HFFc6 (cell line): ENCODE data around the gene CRISPLD2. TPM values are rescaled to one million over a fixed set of nuclear protein-coding genes. Genes with fewer than 3 reads are reported as not detected.
A peak's percentile ranks its signal among the peaks of the same experiment; 100 is the strongest.

Source experiments
- DNase-seq: peaks from one replicate; pipeline ENCODE4 v3.0.0-alpha.2; 2018
- H3K27ac Mint-ChIP-seq: 2 replicates; pipeline ENCODE4 v1.8.0; 2020; ENCODE audit warnings: mild to moderate bottlenecking, mixed read lengths
- H3K27me3 Mint-ChIP-seq: 2 replicates; pipeline ENCODE4 v1.8.0; 2021; ENCODE audit warnings: mild to moderate bottlenecking, moderate library complexity, mixed read lengths; ENCODE audit not compliant: insufficient read depth
- H3K36me3 Mint-ChIP-seq: 2 replicates; pipeline ENCODE4 v1.8.0; 2021; ENCODE audit warnings: low read depth, mixed read lengths
- H3K4me1 Mint-ChIP-seq: 2 replicates; pipeline ENCODE4 v1.8.0; 2020; ENCODE audit warnings: low read depth, mixed read lengths
- H3K4me3 Mint-ChIP-seq: 2 replicates; pipeline ENCODE4 v1.8.0; 2020; ENCODE audit warnings: mild to moderate bottlenecking, moderate library complexity, mixed read lengths
- H3K9me3 Mint-ChIP-seq: 2 replicates; pipeline ENCODE4 v1.8.0; 2020; ENCODE audit warnings: mild to moderate bottlenecking, mixed read lengths
- total RNA-seq, 6 experiments: library from RNA; stranded (reverse); fragmentation: NEBNext Ultra II Directional; extraction: Animal tissue kit (Norgen Biotek cat#: 25700); gene quantifications; 2 replicates in 1 of 6; 3 replicates in 5 of 6; pipeline ENCODE4 v1.2.3, GENCODE V29; 2021
- TF ChIP-seq, protein P1 (sequence below): fragments of 200-600 bp; sonication (generic); IDR thresholded peaks from 2 replicates; pipeline ENCODE4 v1.5.0; 2021; ENCODE audit warnings: antibody characterized with exemption, mild to moderate bottlenecking

CRISPLD2 gene
- total RNA-seq, 6 experiments from 2014 or later = 12.2 to 15.5 (median 13.6) TPM

- H3K36me3 Mint-ChIP-seq = peaks cover 23% of the 10 kb centered on the region
- TF ChIP-seq, protein P1, sequence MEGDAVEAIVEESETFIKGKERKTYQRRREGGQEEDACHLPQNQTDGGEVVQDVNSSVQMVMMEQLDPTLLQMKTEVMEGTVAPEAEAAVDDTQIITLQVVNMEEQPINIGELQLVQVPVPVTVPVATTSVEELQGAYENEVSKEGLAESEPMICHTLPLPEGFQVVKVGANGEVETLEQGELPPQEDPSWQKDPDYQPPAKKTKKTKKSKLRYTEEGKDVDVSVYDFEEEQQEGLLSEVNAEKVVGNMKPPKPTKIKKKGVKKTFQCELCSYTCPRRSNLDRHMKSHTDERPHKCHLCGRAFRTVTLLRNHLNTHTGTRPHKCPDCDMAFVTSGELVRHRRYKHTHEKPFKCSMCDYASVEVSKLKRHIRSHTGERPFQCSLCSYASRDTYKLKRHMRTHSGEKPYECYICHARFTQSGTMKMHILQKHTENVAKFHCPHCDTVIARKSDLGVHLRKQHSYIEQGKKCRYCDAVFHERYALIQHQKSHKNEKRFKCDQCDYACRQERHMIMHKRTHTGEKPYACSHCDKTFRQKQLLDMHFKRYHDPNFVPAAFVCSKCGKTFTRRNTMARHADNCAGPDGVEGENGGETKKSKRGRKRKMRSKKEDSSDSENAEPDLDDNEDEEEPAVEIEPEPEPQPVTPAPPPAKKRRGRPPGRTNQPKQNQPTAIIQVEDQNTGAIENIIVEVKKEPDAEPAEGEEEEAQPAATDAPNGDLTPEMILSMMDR = no peak
- no peak overlapping the region; the same call in 1 of the 2 replicates for H3K4me3 Mint-ChIP-seq
- peaks cover 47% of the 10 kb centered on the region for H3K4me1 Mint-ChIP-seq
- H3K27me3 Mint-ChIP-seq = no peaks in the 10 kb centered on the region; the same call in none of the 2 replicates
- H3K27ac Mint-ChIP-seq = peak overlapping the region; percentile 45
- H3K9me3 Mint-ChIP-seq = no peaks in the 10 kb centered on the region; the same call in 1 of the 2 replicates
- no peak for DNase-seq
Observed at GRCh38 chr16:84879569-84880487, 60.0 kb downstream of the CRISPLD2 start.

DNA sequence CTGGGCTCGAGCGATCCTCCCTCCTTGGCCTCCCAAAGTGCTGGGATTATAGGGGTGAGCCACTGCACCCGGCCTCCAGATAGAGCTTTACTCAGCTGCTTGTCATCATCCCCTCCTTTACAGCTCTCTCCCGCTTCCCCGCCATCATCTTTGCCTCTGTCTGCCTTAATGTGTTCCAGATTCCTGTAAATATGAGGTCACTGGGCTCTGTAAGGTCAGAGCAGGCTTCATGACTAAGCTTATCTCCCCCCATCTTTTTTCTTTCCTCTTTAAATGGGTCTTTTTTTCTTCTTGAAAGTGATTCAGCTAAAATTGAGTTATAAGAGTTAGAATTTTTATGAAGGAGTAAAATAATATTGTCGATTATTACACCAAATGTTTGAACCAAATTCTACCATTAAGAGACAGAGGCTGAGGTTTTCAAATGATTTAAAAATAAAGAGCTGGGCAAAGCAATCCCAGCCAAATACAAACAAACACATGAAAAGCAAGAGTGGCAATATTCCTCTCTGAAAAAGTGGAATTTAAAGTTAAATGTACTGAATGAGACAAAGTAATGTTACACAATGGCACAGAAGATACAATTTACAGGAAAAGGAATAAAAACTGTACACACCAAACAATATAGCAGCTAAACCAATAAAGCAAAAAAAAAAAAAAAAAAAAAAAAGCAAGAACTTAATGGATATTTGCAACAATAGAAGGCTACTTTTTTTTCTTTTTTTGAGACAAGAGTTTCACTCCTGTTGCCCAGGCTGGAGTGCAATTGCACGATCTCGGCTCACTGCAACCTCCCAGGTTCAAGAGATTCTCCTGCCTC is 62.1 kb downstream of the CRISPLD2 start:
- Mint-ChIP-seq H3K27ac (peak overlapping the region; percentile 95), H3K9me3 (no peaks in the 10 kb centered on the region; the same call in 1 of the 2 replicates), H3K4me1 (peaks cover 51% of the 10 kb centered on the region), H3K4me3 (peak overlapping the region; percentile 42), H3K36me3 (peaks cover 23% of the 10 kb centered on the region), H3K27me3 (no peaks in the 10 kb centered on the region; the same call in none of the 2 replicates)
- DNase-seq = peak; percentile 93
- TF ChIP-seq, protein P1 = no peak

GRCh38 chr16:84883301-84883700 is 63.5 kb downstream of the CRISPLD2 start:
- no peak overlapping the region for H3K4me3 Mint-ChIP-seq
- TF ChIP-seq, protein P1 = no peak
- peaks cover 53% of the 10 kb centered on the region for H3K4me1 Mint-ChIP-seq
- no peaks in the 10 kb centered on the region; the same call in none of the 2 replicates for H3K27me3 Mint-ChIP-seq
- peak overlapping the region; percentile 57 for H3K27ac Mint-ChIP-seq
- no peaks in the 10 kb centered on the region; the same call in 1 of the 2 replicates for H3K9me3 Mint-ChIP-seq
- H3K36me3 Mint-ChIP-seq = peaks cover 23% of the 10 kb centered on the region
- no peak for DNase-seq

DNA sequence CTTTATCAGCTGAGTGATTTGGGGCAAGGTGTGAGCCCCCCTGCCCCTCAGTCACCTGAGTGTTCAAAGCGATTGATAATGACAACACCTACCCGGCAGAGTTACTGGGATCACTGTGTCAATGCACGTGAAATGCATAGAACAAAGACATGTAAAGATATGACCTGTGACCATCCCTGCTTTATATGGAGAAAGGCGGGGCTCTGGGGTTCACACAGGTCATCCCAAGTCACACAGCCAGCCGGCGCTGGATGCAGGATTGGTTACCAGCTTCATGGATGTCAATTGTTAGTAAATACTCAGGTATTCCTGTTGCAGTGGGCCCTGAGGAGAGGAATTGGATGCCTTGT is 64.4 kb downstream of the CRISPLD2 start:
- peaks cover 23% of the 10 kb centered on the region for H3K36me3 Mint-ChIP-seq
- no peak for DNase-seq
- H3K9me3 Mint-ChIP-seq = peaks cover 4% of the 10 kb centered on the region
- no peak overlapping the region for H3K4me3 Mint-ChIP-seq
- H3K27ac Mint-ChIP-seq = no peak overlapping the region; the same call in 1 of the 2 replicates
- H3K4me1 Mint-ChIP-seq = peaks cover 62% of the 10 kb centered on the region
- no peaks in the 10 kb centered on the region; the same call in none of the 2 replicates for H3K27me3 Mint-ChIP-seq
- TF ChIP-seq, protein P1 = no peak

DNA sequence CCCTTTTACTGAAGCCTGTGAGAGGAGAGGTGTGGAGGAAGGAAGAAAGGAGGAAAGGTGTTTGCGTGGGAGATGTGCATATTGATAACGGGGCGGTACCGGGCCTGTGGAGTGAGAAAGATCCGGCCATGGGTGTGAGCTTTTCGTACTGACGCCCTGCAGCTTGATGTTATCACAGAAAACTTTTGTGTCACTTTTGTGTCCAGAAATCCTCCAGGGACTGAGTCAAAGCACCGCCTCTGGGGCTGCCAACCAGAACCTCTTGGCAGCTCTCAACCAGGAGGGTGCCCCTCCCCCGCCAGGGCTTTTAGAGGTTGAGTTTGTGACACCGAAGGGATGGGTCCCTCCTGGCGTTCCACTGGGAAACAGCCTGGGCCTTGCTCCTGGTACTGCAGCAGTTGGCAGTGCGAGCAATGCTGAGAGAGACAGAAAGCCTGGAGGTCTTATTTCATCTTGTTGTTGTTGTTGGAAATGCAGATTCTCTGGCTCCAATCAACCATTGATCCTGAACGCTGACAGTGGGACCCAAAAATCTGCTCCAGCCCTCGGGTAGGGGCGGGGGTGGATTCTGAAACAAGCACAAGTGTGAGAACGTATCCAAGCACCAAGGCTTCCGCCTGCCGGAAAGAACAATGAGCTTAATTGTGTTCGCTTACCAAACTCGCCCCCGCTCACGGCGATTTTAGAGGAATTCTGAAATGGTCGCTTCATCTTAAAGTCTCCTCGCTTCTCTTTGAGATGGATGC is 65.0 kb downstream of the CRISPLD2 start:
- TF ChIP-seq, protein P1 = no peak
- Mint-ChIP-seq H3K27me3 (peaks cover 2% of the 10 kb centered on the region; the same call in 1 of the 2 replicates), H3K27ac (no peak overlapping the region; the same call in 1 of the 2 replicates), H3K36me3 (peaks cover 19% of the 10 kb centered on the region), H3K4me3 (no peak overlapping the region; the same call in 1 of the 2 replicates), H3K4me1 (peaks cover 63% of the 10 kb centered on the region), H3K9me3 (peaks cover 4% of the 10 kb centered on the region)
- no peak for DNase-seq
